Prostate gland (tissue), 2 donors: ENCODE measurements around the gene CX3CL1.

Source experiments
- POLR2A ChIP-seq: fragments of 450-650 bp; IDR thresholded peaks from one replicate; pipeline ENCODE4 v1.6.1; 2016; ENCODE audit warnings: antibody characterized with exemption, mild to moderate bottlenecking
- TF ChIP-seq, protein P1 (sequence below), 4 experiments: fragments of 200-600 bp in 2 of 4; fragments of 450-650 bp in 2 of 4; sonication (generic) in 2 of 4; IDR thresholded peaks; 1 replicate in 3 of 4; 2 replicates in 1 of 4; pipeline ENCODE4 v1.5.1; 2016 to 2019; ENCODE audit warnings: antibody characterized with exemption in 4 of 4, mild to moderate bottlenecking in 2 of 4, moderate library complexity in 2 of 4

DNA sequence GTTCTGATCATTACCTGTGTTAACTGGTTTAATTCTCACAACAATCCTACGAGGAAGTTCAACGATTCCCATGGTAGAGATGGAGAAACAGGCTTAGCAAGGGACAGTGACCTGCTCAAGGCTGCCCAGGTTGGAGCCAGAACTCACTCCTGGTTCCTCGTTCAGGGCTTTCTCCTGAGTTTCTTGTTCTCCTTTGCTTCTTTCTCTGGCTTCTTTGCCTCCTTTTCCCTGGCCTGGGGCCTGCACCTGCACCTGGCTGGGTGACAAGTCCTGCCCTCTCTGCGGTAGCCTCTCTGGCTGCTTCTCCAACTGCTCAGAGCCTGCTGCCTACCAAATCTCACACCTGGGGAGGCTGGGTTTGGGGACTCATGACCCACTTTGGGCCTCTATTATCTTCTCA is 10.9 kb upstream of the CX3CL1 start:
- TF ChIP-seq, protein P1, sequence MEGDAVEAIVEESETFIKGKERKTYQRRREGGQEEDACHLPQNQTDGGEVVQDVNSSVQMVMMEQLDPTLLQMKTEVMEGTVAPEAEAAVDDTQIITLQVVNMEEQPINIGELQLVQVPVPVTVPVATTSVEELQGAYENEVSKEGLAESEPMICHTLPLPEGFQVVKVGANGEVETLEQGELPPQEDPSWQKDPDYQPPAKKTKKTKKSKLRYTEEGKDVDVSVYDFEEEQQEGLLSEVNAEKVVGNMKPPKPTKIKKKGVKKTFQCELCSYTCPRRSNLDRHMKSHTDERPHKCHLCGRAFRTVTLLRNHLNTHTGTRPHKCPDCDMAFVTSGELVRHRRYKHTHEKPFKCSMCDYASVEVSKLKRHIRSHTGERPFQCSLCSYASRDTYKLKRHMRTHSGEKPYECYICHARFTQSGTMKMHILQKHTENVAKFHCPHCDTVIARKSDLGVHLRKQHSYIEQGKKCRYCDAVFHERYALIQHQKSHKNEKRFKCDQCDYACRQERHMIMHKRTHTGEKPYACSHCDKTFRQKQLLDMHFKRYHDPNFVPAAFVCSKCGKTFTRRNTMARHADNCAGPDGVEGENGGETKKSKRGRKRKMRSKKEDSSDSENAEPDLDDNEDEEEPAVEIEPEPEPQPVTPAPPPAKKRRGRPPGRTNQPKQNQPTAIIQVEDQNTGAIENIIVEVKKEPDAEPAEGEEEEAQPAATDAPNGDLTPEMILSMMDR (IDR thresholded peaks at IDR 0.05): no peak
- no peak for TF ChIP-seq POLR2A
